ENCODE data around the gene GLO1. TPM values are rescaled to one million over a fixed set of nuclear protein-coding genes. Genes with fewer than 3 reads are reported as not detected.

The GLO1 gene
- total and polyA plus RNA-seq, 2 donors (not counting 1 experiment from before 2014, with no cell fraction given) = 18.5 to 31.6 TPM

- Histone ChIP-seq H3K9me3 (ENCODE audit: control extremely low read depth in 1 of 3, control insufficient read depth in 2 of 3, insufficient read depth in 1 of 3, low read length in 2 of 3) (no peaks in the 10 kb centered on the region), H2AFZ (ENCODE audit: insufficient read depth, low read depth, low read length, poor library complexity, severe bottlenecking) (no peak overlapping the region), H4K20me1 (ENCODE audit: control insufficient read depth, insufficient read depth, low read length, poor library complexity, severe bottlenecking) (no peaks in the 10 kb centered on the region), H3K27me3 (replicated peaks in 1 of 4; ENCODE audit: control extremely low read depth in 1 of 4, control insufficient read depth in 3 of 4, insufficient read depth in 4 of 4, low read length in 3 of 4) (no peaks in the 10 kb centered on the region), H3K36me3 (replicated peaks in 1 of 2; ENCODE audit: control extremely low read depth in 1 of 2, control insufficient read depth in 1 of 2, extremely low read depth in 1 of 2, insufficient read depth in 2 of 2, low read length in 1 of 2) (peaks cover 2 to 25% of the 10 kb centered on the region in 2 experiments), H3K4me3 (ENCODE audit: control extremely low read depth in 1 of 5, extremely low read depth in 1 of 5, insufficient read depth in 1 of 5, low read depth in 2 of 5, low read length in 4 of 5) (no peak overlapping the region), H3K4me2 (replicated peaks; ENCODE audit: low read depth, low read length, poor library complexity, severe bottlenecking) (no peak overlapping the region), H3K27ac (ENCODE audit: low read length in 2 of 2) (no peak overlapping the region), H3K4me1 (ENCODE audit: control insufficient read depth in 2 of 2, insufficient read depth in 2 of 2, low read length in 2 of 2) (peaks cover 12 to 15% of the 10 kb centered on the region in 2 donors), H3K9ac (ENCODE audit: low read length) (no peak overlapping the region), H3K79me2 (ENCODE audit: control insufficient read depth, insufficient read depth, low read length) (peaks cover 7% of the 10 kb centered on the region)
- peaks cover 36% of the 10 kb centered on the region for H3K4me1 Mint-ChIP-seq
- TF ChIP-seq CTCF (IDR thresholded peaks at IDR 0.05) (no peak), EZH2 (IDR thresholded peaks at IDR 0.05; ENCODE audit: borderline replicate concordance, insufficient read depth, low read depth, low read length, poor library complexity, severe bottlenecking) (no peak)
- intact Hi-C loops (cut with micrococcal nuclease) = no loop called here
- no peak overlapping the region for H3K27ac Mint-ChIP-seq
- no peaks in the 10 kb centered on the region for H3K27me3 Mint-ChIP-seq
- DNase-seq (no peak), ATAC-seq (ENCODE audit: low read depth) (no peak)
- POLR2A ChIA-PET = no interaction called here
- WGBS (ENCODE audit: insufficient coverage) = 100% methylated on average over 3 of the region's 3 CpGs
- CTCF ChIA-PET = interaction anchor here (1.4 kb wide), 1 partner anchor 12 kb away, joined by 4 read pairs; no protein-coding TSS in a partner anchor
- H3K9me3 Mint-ChIP-seq (ENCODE audit: insufficient read depth) = no peaks in the 10 kb centered on the region
- no peak overlapping the region for H3K4me3 Mint-ChIP-seq
These were observed 18.0 kb downstream of the GLO1 start for GRCh38 chr6:38684904-38685303.

GRCh38 chr6:38684237-38684636 is 18.7 kb downstream of the GLO1 start:
- no peaks in the 10 kb centered on the region for H3K9me3 ChIP-seq (ENCODE audit: control extremely low read depth in 1 of 3, control insufficient read depth in 2 of 3, insufficient read depth in 1 of 3, low read length in 2 of 3)
- H3K9ac ChIP-seq (ENCODE audit: low read length) = no peak overlapping the region
- Mint-ChIP-seq H3K9me3 (ENCODE audit: insufficient read depth) (no peaks in the 10 kb centered on the region), H3K27ac (no peak overlapping the region), H3K4me3 (no peak overlapping the region), H3K27me3 (no peaks in the 10 kb centered on the region), H3K4me1 (peaks cover 33% of the 10 kb centered on the region)
- H3K27ac ChIP-seq (ENCODE audit: low read length in 2 of 2) = no peak overlapping the region
- ChIA-PET POLR2A (no interaction called here), CTCF (interaction anchor here (1.4 kb wide), 1 partner anchor 12 kb away, joined by 4 read pairs; no protein-coding TSS in a partner anchor)
- TF ChIP-seq CTCF (IDR thresholded peaks at IDR 0.05) = no peak
- TF ChIP-seq EZH2 (IDR thresholded peaks at IDR 0.05; ENCODE audit: borderline replicate concordance, insufficient read depth, low read depth, low read length, poor library complexity, severe bottlenecking) = no peak
- H2AFZ ChIP-seq (ENCODE audit: insufficient read depth, low read depth, low read length, poor library complexity, severe bottlenecking) = no peak overlapping the region
- peaks cover 2 to 25% of the 10 kb centered on the region in 2 experiments for H3K36me3 ChIP-seq (replicated peaks in 1 of 2; ENCODE audit: control extremely low read depth in 1 of 2, control insufficient read depth in 1 of 2, extremely low read depth in 1 of 2, insufficient read depth in 2 of 2, low read length in 1 of 2)
- peaks cover 12% of the 10 kb centered on the region in 2 donors for H3K4me1 ChIP-seq (ENCODE audit: control insufficient read depth in 2 of 2, insufficient read depth in 2 of 2, low read length in 2 of 2)
- no peak overlapping the region for H3K4me2 ChIP-seq (replicated peaks; ENCODE audit: low read depth, low read length, poor library complexity, severe bottlenecking)
- peaks cover 7% of the 10 kb centered on the region for H3K79me2 ChIP-seq (ENCODE audit: control insufficient read depth, insufficient read depth, low read length)
- ATAC-seq (ENCODE audit: low read depth) (no peak), DNase-seq (no peak)
- WGBS (ENCODE audit: insufficient coverage) = no CpG with 5 or more reads among the region's 1 CpG
- H3K4me3 ChIP-seq (ENCODE audit: control extremely low read depth in 1 of 5, extremely low read depth in 1 of 5, insufficient read depth in 1 of 5, low read depth in 2 of 5, low read length in 4 of 5) = no peak overlapping the region
- intact Hi-C loops (cut with micrococcal nuclease) = no loop called here
- H4K20me1 ChIP-seq (ENCODE audit: control insufficient read depth, insufficient read depth, low read length, poor library complexity, severe bottlenecking) = no peaks in the 10 kb centered on the region
- no peaks in the 10 kb centered on the region for H3K27me3 ChIP-seq (replicated peaks in 1 of 4; ENCODE audit: control extremely low read depth in 1 of 4, control insufficient read depth in 3 of 4, insufficient read depth in 4 of 4, low read length in 3 of 4)

Measured in B cell (primary cell).